GM21576 (cell line): ENCODE results near the gene SMNDC1.

Experiments used
- ATAC-seq: cut with Tn5 transposase; IDR thresholded peaks from one replicate; pipeline ENCODE4 v1.9.1; 2021; ENCODE audit warnings: mild to moderate bottlenecking, moderate library complexity; ENCODE audit not compliant: unreplicated experiment

SMNDC1 gene

GRCh38 chr10:110327262-110327914 is 22.7 kb upstream of the SMNDC1 start:
- no peak for ATAC-seq

DNA sequence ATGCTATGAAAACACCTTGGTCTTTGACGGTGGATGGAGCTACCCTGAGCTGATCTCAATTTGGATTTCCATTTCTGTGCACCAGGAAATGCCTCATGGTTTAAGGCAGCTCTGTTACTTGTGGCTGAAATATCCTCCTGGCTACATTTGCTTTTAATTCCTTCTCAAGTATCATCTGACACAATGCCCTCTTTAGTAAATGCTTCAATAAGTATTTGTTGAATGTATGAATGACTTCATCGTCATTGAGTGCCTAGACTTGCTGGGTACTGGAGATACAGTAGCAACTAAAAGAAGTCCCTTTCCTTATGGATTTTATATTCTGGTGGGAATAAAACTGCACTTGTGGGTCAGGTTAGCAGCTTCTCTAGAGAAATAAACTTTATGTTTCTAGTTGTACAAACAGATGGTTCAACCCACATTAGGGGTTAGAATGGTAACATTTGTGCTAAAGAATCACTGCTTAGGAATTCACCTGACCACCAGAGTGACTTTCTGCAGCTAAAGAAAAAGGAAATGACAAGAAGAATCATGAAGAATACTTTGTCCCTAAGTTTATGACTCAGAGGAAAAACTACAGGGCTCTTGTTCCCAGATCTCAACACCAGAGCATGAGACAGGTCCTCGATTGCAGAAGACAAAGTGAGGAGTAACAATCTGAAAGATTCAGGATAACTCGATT is 21.8 kb upstream of the SMNDC1 start:
- no peak for ATAC-seq

DNA sequence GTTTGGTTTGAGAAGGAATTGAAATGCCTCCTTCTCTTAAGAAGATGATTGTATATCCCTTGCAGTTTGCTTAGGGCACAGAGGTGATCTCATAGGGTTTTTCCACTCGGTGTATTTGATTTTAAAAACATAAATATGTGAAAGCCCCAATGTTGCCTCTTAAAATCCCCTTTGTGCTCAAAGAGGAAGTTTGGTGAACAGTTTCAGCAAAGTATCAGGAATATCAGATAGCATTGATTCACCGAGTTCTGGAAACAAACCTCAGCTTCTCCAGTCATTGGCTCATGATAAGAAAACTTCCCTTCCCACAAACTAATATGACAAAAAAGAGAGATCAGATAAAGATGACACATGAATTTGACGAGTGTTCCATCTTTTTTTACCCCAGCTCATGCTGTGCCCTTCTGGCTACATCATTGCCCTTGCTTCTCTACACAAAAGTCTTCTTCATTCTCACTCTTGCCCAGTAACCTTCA is 20.1 kb upstream of the SMNDC1 start:
- peak; percentile 51 for ATAC-seq

DNA sequence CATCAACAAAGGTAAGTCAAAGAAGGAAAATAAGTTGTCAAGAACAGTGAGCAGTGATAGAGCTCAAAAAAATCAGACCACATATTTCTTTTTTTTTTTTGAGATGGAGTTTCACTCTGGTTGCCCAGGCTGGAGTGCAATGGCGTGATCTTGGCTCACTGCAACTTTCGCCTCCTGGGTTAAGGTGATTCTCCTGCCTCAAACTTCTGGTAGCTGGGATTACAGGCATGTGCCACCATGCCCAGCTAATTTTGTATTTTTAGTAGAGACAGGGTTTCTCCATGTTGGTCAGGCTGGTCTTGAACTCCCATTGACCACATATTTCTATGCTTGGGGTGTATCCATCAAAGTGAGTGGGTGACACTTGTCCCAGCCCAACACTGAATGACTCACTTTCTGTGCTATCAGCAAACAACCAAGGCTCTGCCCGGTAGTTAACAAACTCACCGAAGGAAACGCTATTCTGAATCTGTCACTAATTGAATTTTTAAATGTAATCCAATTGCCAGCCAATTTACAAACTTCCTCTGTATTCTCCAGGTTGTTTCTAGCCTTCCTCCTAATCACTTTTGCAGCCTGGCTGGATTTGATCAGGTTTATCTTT is 19.6 kb upstream of the SMNDC1 start:
- peak; percentile 51 for ATAC-seq

DNA sequence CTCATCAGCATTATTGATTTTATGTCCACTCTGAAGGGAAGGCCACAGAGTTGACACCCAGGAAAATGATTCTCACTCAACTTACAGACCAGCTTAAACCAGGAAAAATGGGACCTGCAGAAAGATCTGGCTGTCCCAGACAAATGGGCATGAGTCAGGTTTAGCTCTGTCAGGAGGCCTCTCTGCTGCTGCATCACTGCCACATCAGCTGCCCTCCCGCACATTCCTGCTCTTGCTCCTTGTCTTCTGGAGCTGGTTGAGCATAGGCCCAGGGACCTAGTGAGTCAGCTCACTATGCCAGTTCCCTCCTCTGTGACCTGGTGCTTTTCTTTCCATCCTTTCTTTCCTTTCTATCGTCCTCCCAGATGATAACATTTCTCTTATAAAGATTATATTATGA is 18.8 kb upstream of the SMNDC1 start:
- no peak for ATAC-seq

DNA sequence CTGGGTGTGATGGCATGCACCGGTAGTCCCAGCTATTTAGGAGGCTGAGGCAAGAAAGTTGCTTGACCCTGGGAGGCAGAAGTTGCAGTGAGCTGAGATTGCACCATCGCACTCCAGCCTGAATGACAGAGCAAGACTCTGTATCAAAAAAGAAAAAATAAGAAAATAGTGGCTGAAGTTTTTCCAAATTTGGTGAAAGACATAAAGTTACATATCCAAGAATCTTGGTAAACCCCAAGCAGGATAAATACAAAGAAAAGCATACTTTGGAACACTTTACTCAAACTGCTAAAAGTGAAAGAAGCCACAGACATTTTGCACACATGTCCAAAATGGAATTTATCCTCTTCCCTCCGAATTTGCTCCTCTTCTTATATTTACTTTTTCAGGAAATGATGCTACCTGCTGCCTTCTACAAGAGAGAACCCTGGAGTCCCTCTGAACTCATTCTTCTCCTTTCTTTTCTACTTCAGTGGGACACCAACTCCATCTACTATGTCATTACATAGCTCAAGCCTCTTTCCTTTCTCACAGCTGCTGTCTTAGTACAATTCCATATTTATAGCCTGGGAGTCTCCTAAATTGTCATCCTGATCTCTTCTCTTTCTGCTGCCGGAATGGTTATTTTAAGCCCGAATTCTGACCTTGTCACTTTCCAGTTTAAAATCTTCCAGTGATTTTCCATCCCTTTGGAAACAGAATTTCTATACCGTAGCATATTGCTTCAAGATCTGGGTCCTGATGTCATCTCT is 17.3 kb upstream of the SMNDC1 start:
- no peak for ATAC-seq

DNA sequence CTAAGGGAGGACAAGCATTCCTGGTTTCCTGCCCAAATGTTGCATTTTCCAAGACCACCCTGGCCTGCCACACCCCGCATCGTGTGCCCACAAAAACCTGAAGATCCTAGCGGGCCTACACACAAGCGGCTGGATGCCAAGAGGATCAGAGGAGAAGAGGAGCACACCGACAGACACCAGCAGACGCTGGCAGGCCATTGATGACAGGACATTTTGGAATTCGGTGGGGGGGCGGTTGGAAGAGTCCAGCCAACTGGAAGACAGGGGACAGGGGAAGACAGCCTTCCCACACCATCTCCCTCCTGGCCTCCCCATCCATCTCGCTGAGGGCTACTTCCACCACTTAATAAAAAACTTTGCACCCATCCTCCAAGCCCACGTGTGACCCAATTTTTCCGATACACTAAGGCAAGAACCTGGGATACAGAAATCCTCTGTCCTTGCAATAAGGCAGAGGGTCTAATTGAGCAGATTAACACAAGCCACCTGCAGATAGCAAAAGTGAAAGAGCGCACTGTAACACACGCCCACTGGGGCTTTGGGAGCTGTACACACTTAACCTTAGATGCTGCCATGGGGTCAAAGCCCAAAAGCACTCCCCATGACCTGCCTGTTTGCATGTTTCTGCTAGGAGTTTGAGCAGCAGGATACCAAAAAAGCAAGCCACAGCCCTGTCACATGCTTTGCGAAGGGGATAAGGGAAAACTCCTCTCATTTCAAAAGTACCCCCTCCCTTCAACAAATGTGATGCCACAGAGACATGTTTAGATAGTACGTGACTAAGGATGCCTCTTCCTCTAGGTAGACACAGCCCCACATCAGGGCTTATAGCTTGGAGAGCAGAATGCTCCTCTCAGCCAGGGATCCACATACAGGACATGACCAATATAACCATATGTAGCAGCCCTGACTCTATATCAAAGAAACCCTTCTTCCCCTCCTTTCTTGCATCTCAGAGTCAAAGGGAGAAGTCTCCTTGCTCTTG is 13.4 kb upstream of the SMNDC1 start:
- no peak for ATAC-seq

DNA sequence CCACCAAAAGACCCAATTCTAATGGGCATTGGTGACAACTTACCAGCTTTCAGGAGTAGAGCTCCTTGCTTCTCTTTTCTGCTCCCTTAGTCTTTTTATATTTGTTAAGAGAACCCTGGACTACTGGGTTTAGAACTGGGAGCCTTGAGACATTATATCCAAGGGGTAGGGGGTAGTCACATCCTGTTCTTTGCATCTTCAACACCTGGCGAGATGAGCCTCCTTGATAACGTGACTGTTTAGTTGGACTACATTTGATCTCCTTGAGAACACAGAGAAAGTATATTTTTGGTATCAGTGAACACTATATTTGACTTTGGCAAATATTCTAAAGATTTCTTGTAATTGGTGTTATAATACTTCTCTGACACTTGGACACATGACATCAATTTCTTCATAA is 9.0 kb upstream of the SMNDC1 start:
- ATAC-seq, result no peak

GRCh38 chr10:110312206-110312605 is 7.5 kb upstream of the SMNDC1 start:
- ATAC-seq, result no peak

DNA sequence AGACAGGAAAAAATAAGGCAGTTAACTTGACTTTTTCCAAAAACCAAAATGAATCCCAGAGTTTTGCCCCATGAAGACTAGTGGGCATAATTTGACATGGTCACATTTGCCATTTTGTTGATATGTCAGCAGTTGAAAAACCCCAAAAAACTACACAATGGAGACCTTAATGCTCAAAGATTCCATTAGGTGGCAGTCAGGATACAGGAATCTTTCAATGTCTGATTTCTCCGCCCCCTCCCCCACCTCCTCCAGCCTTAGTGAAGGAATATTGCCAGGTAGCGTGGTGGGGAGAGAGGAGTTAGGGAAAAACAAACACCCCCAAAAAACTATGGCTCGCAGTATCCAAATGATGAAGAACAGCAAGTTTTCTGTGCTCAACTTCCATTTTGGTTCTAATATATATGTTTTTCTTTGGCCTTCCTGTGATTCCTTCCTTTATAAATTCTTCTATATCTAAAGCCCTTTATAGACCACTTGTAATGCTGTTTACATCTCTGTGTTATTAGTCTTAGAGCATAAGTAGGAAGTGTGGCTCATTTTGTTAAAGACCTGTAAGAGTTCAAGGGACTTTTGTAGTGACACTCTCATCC is 6.7 kb upstream of the SMNDC1 start:
- ATAC-seq, result no peak

GRCh38 chr10:110310741-110311140 is 6.0 kb upstream of the SMNDC1 start:
- no peak for ATAC-seq

DNA sequence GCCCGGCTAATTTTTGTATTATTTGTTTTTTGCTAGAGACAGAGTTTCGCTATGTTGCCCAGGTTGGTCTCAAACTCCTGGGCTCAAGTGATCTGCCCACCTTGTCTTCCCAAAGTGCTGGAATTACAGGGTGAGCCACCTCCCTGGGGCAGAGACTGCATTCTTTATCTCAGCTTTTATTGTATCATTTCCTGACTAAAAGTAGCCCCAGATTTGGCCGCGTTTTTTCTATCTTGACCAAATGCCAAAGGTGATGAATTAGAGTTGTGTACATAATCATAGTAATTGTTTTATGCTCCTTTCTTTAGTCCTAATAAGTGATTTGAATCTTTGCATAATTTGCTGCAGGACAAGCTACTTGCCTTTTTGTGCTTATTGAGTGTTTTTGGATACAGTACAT is 3.1 kb upstream of the SMNDC1 start:
- ATAC-seq, result no peak

DNA sequence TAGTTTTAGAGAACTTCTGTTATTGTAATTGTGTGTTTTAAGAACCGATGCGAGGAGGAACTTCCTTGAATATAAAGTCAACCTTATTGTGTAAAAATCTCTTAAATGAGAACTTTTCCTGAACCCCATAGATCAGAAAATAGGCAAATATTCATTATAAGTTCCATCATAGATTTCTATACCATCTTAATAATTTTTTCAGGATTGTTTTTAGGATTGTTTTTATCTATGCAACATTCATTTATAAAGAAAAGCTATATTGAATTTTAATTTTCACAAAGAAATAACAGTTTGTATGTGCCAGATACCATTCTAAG is 1.7 kb upstream of the SMNDC1 start:
- no peak for ATAC-seq

GRCh38 chr10:110305767-110306451 is 1.2 kb upstream of the SMNDC1 start:
- peak; percentile 45 for ATAC-seq

GRCh38 chr10:110304394-110304779 is 333 bp downstream of the SMNDC1 start:
- peak; percentile 28 for ATAC-seq

- ATAC-seq, result no peak
Observed at GRCh38 chr10:110303681-110304080, 1.0 kb downstream of the SMNDC1 start.

GRCh38 chr10:110300486-110300986 is 4.2 kb downstream of the SMNDC1 start:
- no peak for ATAC-seq

DNA sequence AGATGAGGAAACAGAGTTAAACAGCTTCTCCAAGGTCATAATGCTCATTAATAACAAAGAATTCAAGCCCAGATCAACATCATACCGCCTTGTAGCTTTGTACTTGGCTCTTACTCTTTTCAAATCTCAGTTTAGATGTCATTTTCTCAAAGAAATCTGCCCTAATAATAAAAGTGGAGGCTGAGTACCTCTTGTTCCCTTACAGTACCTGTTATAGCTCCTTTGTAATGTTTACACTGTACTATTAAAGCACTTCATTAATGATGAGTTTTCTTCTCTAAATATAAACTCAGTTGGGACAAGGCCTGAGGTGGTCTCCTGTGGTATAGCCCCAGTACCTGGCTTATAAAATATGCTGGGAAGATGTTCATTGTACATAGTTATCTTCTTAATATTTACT is 7.8 kb downstream of the SMNDC1 start:
- no peak for ATAC-seq

- no peak for ATAC-seq
Observed at GRCh38 chr10:110286841-110287240, 17.9 kb downstream of the SMNDC1 start.
